GM23248 (cell line): Measurements from ENCODE around the gene SMIM12. TPM values are rescaled to one million over a fixed set of nuclear protein-coding genes. Genes with fewer than 3 reads are reported as not detected.

Experiments
- DNase-seq: peaks from one replicate; pipeline ENCODE4 v3.0.0-alpha.2; 2015
- H2AFZ ChIP-seq: fragments of 200-600 bp; sonication (generic); 2 replicates; pipeline ENCODE4 v1.6.1; 2016; ENCODE audit warnings: antibody characterized with exemption
- H3F3A ChIP-seq: fragments of 200-600 bp; sonication (generic); 2 replicates; pipeline ENCODE4 v1.6.1; 2016; ENCODE audit warnings: mild to moderate bottlenecking, antibody characterized with exemption, mixed run types; ENCODE audit not compliant: insufficient read depth
- H3K27ac ChIP-seq: fragments of 200-600 bp; sonication (generic); 2 replicates; pipeline ENCODE4 v1.5.1; 2016; ENCODE audit warnings: mild to moderate bottlenecking
- H3K27me3 ChIP-seq: fragments of 200-600 bp; sonication (generic); replicated peaks from 2 replicates; pipeline ENCODE4 v1.6.1; 2016; ENCODE audit warnings: mild to moderate bottlenecking; ENCODE audit not compliant: insufficient read depth
- H3K36me3 ChIP-seq: fragments of 200-600 bp; sonication (generic); 2 replicates; pipeline ENCODE4 v1.6.1; 2016; ENCODE audit warnings: low read depth, mild to moderate bottlenecking
- H3K4me1 ChIP-seq: fragments of 200-600 bp; sonication (generic); 2 replicates; pipeline ENCODE4 v1.6.1; 2016; ENCODE audit warnings: mild to moderate bottlenecking; ENCODE audit not compliant: insufficient read depth
- H3K4me2 ChIP-seq: fragments of 200-600 bp; sonication (generic); one replicate; pipeline ENCODE4 v1.6.1; 2016; ENCODE audit warnings: mild to moderate bottlenecking; ENCODE audit not compliant: unreplicated experiment
- H3K4me3 ChIP-seq: fragments of 200-600 bp; sonication (generic); 2 replicates; pipeline ENCODE4 v1.5.1; 2016; ENCODE audit warnings: mild to moderate bottlenecking
- H3K79me2 ChIP-seq: fragments of 200-600 bp; sonication (generic); 2 replicates; pipeline ENCODE4 v1.6.1; 2016; ENCODE audit warnings: mild to moderate bottlenecking; ENCODE audit not compliant: insufficient read depth
- H3K9ac ChIP-seq: fragments of 200-600 bp; sonication (generic); 2 replicates; pipeline ENCODE4 v1.6.1; 2016; ENCODE audit warnings: mild to moderate bottlenecking
- H3K9me2 ChIP-seq: fragments of 200-600 bp; sonication (generic); 2 replicates; pipeline ENCODE4 v1.6.1; 2016; ENCODE audit warnings: mixed run types, mild to moderate bottlenecking, moderate library complexity; ENCODE audit not compliant: insufficient read depth
- H3K9me3 ChIP-seq: fragments of 200-600 bp; sonication (generic); one replicate; pipeline ENCODE4 v1.6.1; 2017; ENCODE audit warnings: low read depth
- H4K20me1 ChIP-seq: fragments of 200-600 bp; sonication (generic); 2 replicates; pipeline ENCODE4 v1.6.0; 2016; ENCODE audit not compliant: insufficient read depth
- EZH2 ChIP-seq: fragments of 200-600 bp; sonication (generic); IDR thresholded peaks from 2 replicates; pipeline ENCODE4 v1.6.1; 2018; ENCODE audit warnings: antibody characterized with exemption, mild to moderate bottlenecking; ENCODE audit not compliant: insufficient read depth, poor library complexity, severe bottlenecking
- EZH2phosphoT487 ChIP-seq: fragments of 200-600 bp; sonication (generic); IDR thresholded peaks from 2 replicates; pipeline ENCODE4 v1.6.1; 2018; ENCODE audit warnings: antibody characterized with exemption, moderate library complexity, mild to moderate bottlenecking, low read depth; ENCODE audit not compliant: insufficient read depth
- WGBS, 2 experiments: methylation state at CpG; one replicate each; pipeline ENCODE4 v1.1.6; 2015 to 2017; ENCODE audit warnings: low lambda C conversion rate in 2 of 2, low coverage in 1 of 2; ENCODE audit errors: missing lambda C conversion rate in 2 of 2; 5-methylcytosine and 5-hydroxymethylcytosine counted together
- in situ Hi-C: fragments of 300-500 bp; cut with MboI; formaldehyde crosslinking; loops from 2 replicates; pipeline ENCODE4 v1.15.0; 2020
- polyA plus RNA-seq: library from polyadenylated mRNA; unstranded; fragments of >200 nt; fragmentation: Nextera tagmentation; extraction: Ambion mirVana; gene quantifications from 2 replicates; pipeline ENCODE4 v1.2.1, GENCODE V29; 2016
- total RNA-seq: library from RNA; depleted of rRNA; stranded (reverse); fragments of >200 nt; shearing (Covaris generic); gene quantifications from 2 replicates; pipeline ENCODE4 v1.2.3, GENCODE V29; 2014

SMIM12 gene
- total and polyA plus RNA-seq, 2 experiments from 2014 or later, result 17.9 to 51.6 TPM

DNA sequence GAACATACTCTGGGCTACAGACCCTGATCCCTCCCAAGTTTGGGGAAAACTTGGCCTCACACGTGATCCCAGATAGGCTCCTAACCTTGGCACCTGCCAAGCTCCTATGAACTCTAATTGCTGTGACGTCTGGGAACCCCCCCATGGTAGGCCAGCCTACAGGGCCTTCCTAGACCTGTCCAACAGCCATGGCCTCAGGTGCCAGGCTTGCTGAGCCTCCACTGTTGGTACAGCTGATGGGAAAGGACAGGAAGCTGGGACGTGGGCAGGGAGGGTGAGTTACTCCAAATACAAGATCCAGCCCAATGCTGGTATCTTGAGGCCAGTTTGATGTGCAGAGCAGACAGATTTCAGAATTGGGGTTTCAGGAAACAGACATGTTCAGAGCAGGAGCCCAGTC, 19.1 kb downstream of the SMIM12 start:
- 77 to 87% methylated on average over 3 of the region's 3 CpGs for WGBS, 2 experiments
- Histone ChIP-seq H3K4me3 (no peak overlapping the region), H3K4me2 (no peak overlapping the region), H3K9me2 (no peaks in the 10 kb centered on the region), H3K9ac (no peak overlapping the region), H3K9me3 (no peaks in the 10 kb centered on the region), H3F3A (no peaks in the 10 kb centered on the region), H4K20me1 (no peaks in the 10 kb centered on the region), H3K36me3 (no peaks in the 10 kb centered on the region), H3K79me2 (no peaks in the 10 kb centered on the region), H2AFZ (no peak overlapping the region), H3K27ac (no peak overlapping the region), H3K27me3 (no peaks in the 10 kb centered on the region), H3K4me1 (0 out of 2 replicates have a peak, but pooled peaks cover 6% of the 10 kb centered on the region)
- in situ Hi-C loops, result no loop called here
- TF ChIP-seq EZH2 (no peak), EZH2phosphoT487 (no peak)
- no peak for DNase-seq

DNA sequence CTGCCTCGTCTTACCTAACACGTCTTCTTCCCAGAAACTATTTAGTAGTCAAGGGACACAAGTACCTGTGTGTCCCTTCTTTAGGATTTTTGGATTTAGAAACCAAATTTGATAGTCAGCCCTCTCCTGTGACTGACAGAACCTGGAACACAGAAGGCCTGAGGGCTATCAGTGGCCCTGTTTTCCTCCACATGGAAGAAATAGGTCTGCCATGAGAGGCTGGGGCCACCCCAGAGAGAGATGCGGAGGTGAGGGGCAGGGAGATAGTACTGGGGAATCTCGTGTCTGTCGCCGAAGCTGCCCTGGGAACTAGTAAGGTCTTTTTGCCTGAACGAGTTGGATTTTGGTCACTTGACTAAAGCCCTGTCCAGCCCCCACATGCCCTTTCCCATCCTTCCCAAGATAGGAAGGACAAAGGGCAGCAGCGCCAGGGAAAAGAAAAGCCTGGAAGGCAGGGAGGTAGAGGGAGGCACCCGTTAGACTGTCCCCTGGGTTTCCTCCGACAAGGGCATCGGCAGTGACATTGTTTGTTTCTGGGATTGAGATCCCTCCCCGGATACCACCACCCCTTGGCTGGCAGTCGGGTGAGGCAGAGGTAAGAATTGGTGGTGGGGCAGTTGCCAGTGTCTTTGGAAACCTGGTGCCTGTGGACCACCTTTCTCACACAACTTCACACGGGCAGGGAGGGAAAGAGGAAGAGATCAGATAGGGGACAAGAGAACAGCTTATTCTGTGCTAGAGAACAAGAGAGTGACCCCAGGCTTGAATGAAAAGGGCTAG, 19.8 kb downstream of the SMIM12 start:
- Histone ChIP-seq H2AFZ (no peak overlapping the region), H3K4me3 (no peak overlapping the region), H3K9me3 (no peaks in the 10 kb centered on the region), H3F3A (no peaks in the 10 kb centered on the region), H3K9me2 (no peaks in the 10 kb centered on the region), H3K4me2 (no peak overlapping the region), H3K79me2 (no peaks in the 10 kb centered on the region), H3K36me3 (no peaks in the 10 kb centered on the region), H3K27ac (no peak overlapping the region), H4K20me1 (no peaks in the 10 kb centered on the region), H3K4me1 (0 out of 2 replicates have a peak, but pooled peaks cover 6% of the 10 kb centered on the region), H3K27me3 (no peaks in the 10 kb centered on the region), H3K9ac (no peak overlapping the region)
- WGBS, 2 experiments, result 77 to 78% methylated on average over 14 of the region's 14 CpGs
- no peak for TF ChIP-seq EZH2phosphoT487
- TF ChIP-seq EZH2, result no peak
- in situ Hi-C loops, result no loop called here
- DNase-seq, result no peak

DNA sequence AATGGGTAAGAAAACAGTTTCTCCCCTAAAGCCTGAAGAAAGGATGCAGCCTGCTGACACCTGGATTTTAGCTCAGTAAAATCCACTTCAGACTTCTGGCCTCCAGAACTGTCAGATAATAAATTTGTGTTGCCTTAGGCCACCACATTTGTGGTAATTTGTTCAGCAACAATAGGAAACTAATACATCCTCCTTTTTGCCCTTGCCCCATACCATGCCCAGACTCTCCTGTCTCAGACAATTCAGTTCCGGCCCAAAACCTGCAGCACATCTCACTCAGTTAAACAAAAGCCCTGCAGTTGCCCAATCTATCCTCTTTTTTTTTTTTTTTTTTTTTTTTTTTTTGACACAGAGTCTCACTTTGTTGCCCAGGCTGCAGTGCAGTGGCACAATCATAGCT, 25.8 kb downstream of the SMIM12 start:
- no peak for DNase-seq
- H3K4me3 ChIP-seq, result no peak overlapping the region
- no peak overlapping the region for H3K4me2 ChIP-seq
- H3K79me2 ChIP-seq, result no peaks in the 10 kb centered on the region
- WGBS, 2 experiments, result 93 to 100% methylated on average over 1 of the region's 1 CpG
- no peak overlapping the region for H2AFZ ChIP-seq
- H3K36me3 ChIP-seq, result no peaks in the 10 kb centered on the region
- H3K9me3 ChIP-seq, result no peaks in the 10 kb centered on the region
- H3F3A ChIP-seq, result no peaks in the 10 kb centered on the region
- H3K27me3 ChIP-seq, result no peaks in the 10 kb centered on the region
- H3K27ac ChIP-seq, result no peak overlapping the region
- no peaks in the 10 kb centered on the region for H4K20me1 ChIP-seq
- TF ChIP-seq EZH2phosphoT487 (no peak), EZH2 (no peak)
- in situ Hi-C loops, result no loop called here
- H3K9me2 ChIP-seq, result no peaks in the 10 kb centered on the region
- H3K4me1 ChIP-seq, result no peaks in the 10 kb centered on the region
- no peak overlapping the region for H3K9ac ChIP-seq

DNA sequence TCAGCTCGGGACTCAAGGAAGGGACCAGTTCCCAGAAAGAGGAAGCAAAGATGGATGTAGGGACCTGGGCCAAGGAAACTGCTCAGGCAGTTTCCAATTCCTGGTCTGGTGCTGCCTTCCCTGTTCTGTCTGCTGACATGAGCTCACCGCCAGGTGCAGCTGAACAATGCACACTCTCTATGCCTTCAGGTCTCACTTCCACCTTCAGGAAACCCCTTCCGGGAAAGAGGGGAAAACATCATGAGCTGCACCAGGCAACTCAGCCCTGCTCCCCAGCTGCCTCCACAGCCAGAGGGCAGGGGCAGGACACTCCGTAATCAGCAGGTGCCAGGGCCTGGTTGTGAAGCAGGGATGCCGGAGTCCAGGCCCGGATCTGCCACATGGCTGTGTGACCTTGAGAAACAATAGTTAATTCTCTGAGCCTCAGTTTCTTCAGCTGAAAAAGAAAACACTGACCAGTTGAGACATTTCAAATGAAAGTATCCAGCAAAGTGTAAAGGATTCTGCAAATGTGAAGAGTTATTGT, 27.8 kb downstream of the SMIM12 start:
- no peaks in the 10 kb centered on the region for H3K27me3 ChIP-seq
- WGBS, 2 experiments, result 95% methylated on average over 6 of the region's 6 CpGs
- no peak overlapping the region for H3K27ac ChIP-seq
- no peak overlapping the region for H3K9ac ChIP-seq
- no peaks in the 10 kb centered on the region for H3F3A ChIP-seq
- no peaks in the 10 kb centered on the region for H3K79me2 ChIP-seq
- H3K4me1 ChIP-seq, result no peaks in the 10 kb centered on the region
- H2AFZ ChIP-seq, result no peak overlapping the region
- no peaks in the 10 kb centered on the region for H3K9me3 ChIP-seq
- H3K4me3 ChIP-seq, result no peak overlapping the region
- H3K4me2 ChIP-seq, result no peak overlapping the region
- no peak for DNase-seq
- no peaks in the 10 kb centered on the region for H4K20me1 ChIP-seq
- no peaks in the 10 kb centered on the region for H3K9me2 ChIP-seq
- in situ Hi-C loops, result no loop called here
- TF ChIP-seq EZH2, result no peak
- TF ChIP-seq EZH2phosphoT487, result no peak
- no peaks in the 10 kb centered on the region for H3K36me3 ChIP-seq
